HEK293T (cell line): Measurements from ENCODE around the gene EDC4.
"Not testable (repeated sequence)": the region's sequence is repeated elsewhere in the genome, so short reads cannot be mapped to it uniquely, and the experiment has no call there.

Experiments
- CTCF ChIA-PET: fragments of 350-600 bp; formaldehyde crosslinking; extraction: SDS; loops from one replicate; lab custom pipeline; 2021; ENCODE audit warnings: antibody characterized with exemption, inconsistent platforms; lab: Yijun Ruan, JAX
- POLR2A ChIA-PET: fragments of 350-600 bp; formaldehyde crosslinking; extraction: SDS; loops from one replicate; lab custom pipeline; 2020; ENCODE audit warnings: antibody characterized with exemption, inconsistent platforms; lab: Yijun Ruan, JAX
- DNase-seq: peaks from one replicate; pipeline ENCODE4 v3.0.0; 2012; ENCODE audit warnings: mixed read lengths; ENCODE audit errors: extremely low spot score
- ARNT ChIP-seq: fragments of 450-650 bp; IDR thresholded peaks from 2 replicates; pipeline ENCODE4 v1.6.1; 2017; ENCODE audit warnings: mild to moderate bottlenecking
- BHLHE40 ChIP-seq: fragments of 450-650 bp; IDR thresholded peaks from 2 replicates; pipeline ENCODE4 v1.6.1; 2016; ENCODE audit warnings: mild to moderate bottlenecking, moderate library complexity, borderline replicate concordance
- CTBP1 ChIP-seq: fragments of 450-650 bp; IDR thresholded peaks from 2 replicates; pipeline ENCODE4 v1.6.1; 2016; ENCODE audit warnings: borderline replicate concordance
- ELF4 ChIP-seq: fragments of 450-650 bp; IDR thresholded peaks from 2 replicates; pipeline ENCODE4 v1.6.1; 2017; ENCODE audit warnings: antibody characterized with exemption
- FOXA1 ChIP-seq: fragments of 450-650 bp; IDR thresholded peaks from 2 replicates; pipeline ENCODE4 v1.6.1; 2016; ENCODE audit warnings: mild to moderate bottlenecking
- FOXK2 ChIP-seq: fragments of 450-650 bp; IDR thresholded peaks from 2 replicates; pipeline ENCODE4 v1.6.1; 2016; ENCODE audit warnings: mild to moderate bottlenecking
- FOXM1 ChIP-seq: fragments of 450-650 bp; IDR thresholded peaks from 2 replicates; pipeline ENCODE4 v1.6.1; 2017; ENCODE audit warnings: mild to moderate bottlenecking, borderline replicate concordance
- HDGF ChIP-seq: fragments of 450-650 bp; IDR thresholded peaks from 2 replicates; pipeline ENCODE4 v1.6.1; 2017; ENCODE audit warnings: antibody characterized with exemption, borderline replicate concordance
- L3MBTL2 ChIP-seq: fragments of 450-650 bp; conservative IDR thresholded peaks from 2 replicates; pipeline ENCODE4 v1.6.1; 2016; ENCODE audit warnings: mild to moderate bottlenecking
- LEF1 ChIP-seq: fragments of 450-650 bp; IDR thresholded peaks from 2 replicates; pipeline ENCODE4 v1.6.1; 2017; ENCODE audit warnings: mild to moderate bottlenecking, borderline replicate concordance
- NFRKB ChIP-seq: fragments of 450-650 bp; IDR thresholded peaks from 2 replicates; pipeline ENCODE4 v1.6.1; 2016; ENCODE audit warnings: mild to moderate bottlenecking, moderate library complexity
- PKNOX1 ChIP-seq: fragments of 450-650 bp; IDR thresholded peaks from 2 replicates; pipeline ENCODE4 v1.6.1; 2016
- SP1 ChIP-seq: fragments of 450-650 bp; IDR thresholded peaks from 2 replicates; pipeline ENCODE4 v1.6.1; 2017
- SUZ12 ChIP-seq: fragments of 450-650 bp; IDR thresholded peaks from 2 replicates; pipeline ENCODE4 v1.6.1; 2016; ENCODE audit warnings: mild to moderate bottlenecking
- TARDBP ChIP-seq: fragments of 450-650 bp; IDR thresholded peaks from 2 replicates; pipeline ENCODE4 v1.6.1; 2016
- ZNF384 ChIP-seq: fragments of 450-650 bp; IDR thresholded peaks from 2 replicates; pipeline ENCODE4 v1.6.1; 2016

Gene EDC4

GRCh38 chr16:67907397-67908180 lies 34.7 kb downstream of the EDC4 start:
- no peak for DNase-seq
- ChIA-PET CTCF (interaction anchor here (1.1 to 1.2 kb wide), 2 partner anchors 24 to 34 kb away, joined by 3 to 6 read pairs; no protein-coding TSS in a partner anchor), POLR2A (interaction anchor here (0.8 kb wide), 1 partner anchor 14 kb away, joined by 3 read pairs; the partner anchor contains the start of gene PSKH1)
- TF ChIP-seq PKNOX1: no peak
- TF ChIP-seq L3MBTL2: no peak
- TF ChIP-seq ELF4: no peak
- no peak for TF ChIP-seq TARDBP
- no peak for TF ChIP-seq ZNF384
- no peak for TF ChIP-seq BHLHE40
- no peak for TF ChIP-seq SUZ12
- no peak for TF ChIP-seq CTBP1

- TF ChIP-seq LEF1 (no peak), NFRKB (no peak), ELF4 (no peak), SUZ12 (no peak), FOXA1 (no peak), PKNOX1 (no peak), TARDBP (no peak), ZNF384 (no peak)
- POLR2A ChIA-PET: no interaction called here
- CTCF ChIA-PET: no interaction called here
- DNase-seq: no peak
Observed at GRCh38 chr16:67909056-67909742, 36.3 kb downstream of the EDC4 start.

- TF ChIP-seq FOXA1 (no peak), HDGF (no peak), FOXK2 (no peak)
- ChIA-PET POLR2A (interaction anchor here (0.6 to 1.5 kb wide), 2 partner anchors 16 to 17 kb away, joined by 3 to 5 read pairs; partner anchors contain the start of gene PSKH1), CTCF (no interaction called here)
- no peak for DNase-seq
Observed at GRCh38 chr16:67910158-67910557, 37.3 kb downstream of the EDC4 start.

GRCh38 chr16:67914758-67915495 lies 42.1 kb downstream of the EDC4 start:
- TF ChIP-seq L3MBTL2 (no peak), PKNOX1 (no peak), LEF1 (no peak), BHLHE40 (no peak), CTBP1 (no peak), ZNF384 (no peak), SUZ12 (no peak), FOXA1 (no peak), HDGF (no peak), ELF4 (no peak), FOXK2 (no peak), ARNT (no peak), SP1 (no peak), NFRKB (no peak), TARDBP (no peak), FOXM1 (no peak)
- DNase-seq: no peak
- ChIA-PET CTCF (no interaction called here), POLR2A (no interaction called here)

DNA sequence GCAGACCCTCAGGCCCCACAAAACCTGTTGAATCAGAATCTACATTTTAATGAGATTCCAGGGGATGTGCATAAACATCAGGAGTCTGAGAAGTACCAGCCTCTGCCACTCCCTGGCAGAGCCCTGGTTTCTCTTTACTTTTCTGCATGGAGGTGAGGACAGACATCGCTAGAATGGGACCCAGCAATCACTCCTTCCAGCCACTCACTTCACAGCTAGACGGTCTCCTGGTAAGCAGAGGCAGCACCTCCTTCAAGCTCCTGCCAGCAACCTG lies 42.6 kb downstream of the EDC4 start:
- CTCF ChIA-PET, DNase-seq, POLR2A ChIA-PET: not testable (repeated sequence)

DNA sequence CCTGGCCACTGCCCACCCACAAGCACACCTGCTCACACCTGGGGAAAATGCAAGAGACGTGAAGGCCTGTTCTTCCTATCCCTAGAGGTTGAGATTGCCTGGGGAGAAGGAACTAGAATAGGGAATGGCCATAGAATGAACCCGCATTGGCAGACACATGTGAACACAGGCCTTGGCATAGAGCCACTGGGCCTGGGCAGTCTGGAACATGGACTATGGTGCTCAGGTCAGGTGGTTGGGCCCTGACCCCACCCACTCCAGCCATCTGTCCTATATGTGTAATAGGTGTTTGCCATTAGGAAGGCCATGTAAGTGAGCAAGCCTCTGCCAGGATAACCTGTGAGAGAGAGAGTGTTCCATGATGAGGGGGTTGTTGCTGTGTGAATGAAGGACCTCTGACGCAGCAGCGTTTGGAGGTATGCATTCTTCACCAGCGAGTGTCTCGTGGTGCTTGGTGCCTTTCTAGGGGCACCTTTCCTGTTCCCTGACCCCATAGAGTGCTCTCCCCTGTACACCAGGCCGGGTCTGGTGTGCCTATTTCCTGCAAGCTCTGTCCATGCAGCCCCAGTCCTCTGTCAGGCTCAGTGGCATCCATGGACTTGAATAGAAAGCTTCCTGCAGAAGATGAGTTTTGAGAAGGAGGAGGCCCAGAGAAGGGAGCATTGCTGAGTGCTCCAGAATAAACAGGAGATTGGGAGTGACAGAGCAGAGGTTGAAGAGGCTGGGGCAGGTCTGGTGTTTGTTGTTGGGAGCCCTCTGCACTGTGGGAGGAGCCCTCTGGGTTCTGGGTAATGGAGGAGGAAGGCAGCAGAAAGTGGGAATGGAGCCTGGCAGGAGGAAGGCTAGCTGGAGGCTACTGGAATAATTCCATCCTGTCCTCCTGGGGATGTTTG lies 43.2 kb downstream of the EDC4 start:
- CTCF ChIA-PET: no interaction called here
- TF ChIP-seq HDGF (no peak), BHLHE40 (no peak), ZNF384 (no peak), TARDBP (no peak), PKNOX1 (no peak), L3MBTL2 (no peak)

More for the DNA sequence above, 43.2 kb downstream of the EDC4 start:
- no peak for DNase-seq
- POLR2A ChIA-PET: no interaction called here
